Measurements from ENCODE around the gene DNAH8.

GRCh38 chr6:39073471-39074355 lies 358.6 kb downstream of the DNAH8 start:
- TF ChIP-seq CTCF (IDR thresholded peaks at IDR 0.05) = no peak
- TF ChIP-seq MXI1 (IDR thresholded peaks at IDR 0.05; ENCODE audit: low read depth, low read length) = no peak
- no peak for TF ChIP-seq POLR2AphosphoS5 (IDR thresholded peaks at IDR 0.05; ENCODE audit: low read depth, low read length)
- no peak for TF ChIP-seq MAX (IDR thresholded peaks at IDR 0.05; ENCODE audit: low read depth)
- no peak for TF ChIP-seq CHD2 (IDR thresholded peaks at IDR 0.05; ENCODE audit: low read length, partially characterized antibody)
- no peak for TF ChIP-seq FOSL2 (IDR thresholded peaks at IDR 0.05; ENCODE audit: borderline replicate concordance, low read depth)
- no peak for TF ChIP-seq YY1 (IDR thresholded peaks at IDR 0.05; ENCODE audit: low read depth)
- no peak for TF ChIP-seq EZH2phosphoT487 (IDR thresholded peaks at IDR 0.05; ENCODE audit: borderline replicate concordance, low read depth)
- no peak for TF ChIP-seq USF2 (IDR thresholded peaks at IDR 0.05; ENCODE audit: borderline replicate concordance, low read depth, low read length)
- TF ChIP-seq TAF1 (IDR thresholded peaks at IDR 0.05; ENCODE audit: borderline replicate concordance, low read depth, low read length) = no peak
